ENCODE data around the gene RPAIN. TPM values are rescaled to one million over a fixed set of nuclear protein-coding genes. Genes with fewer than 3 reads are reported as not detected.

Gene RPAIN
- total and polyA plus RNA-seq, 2 of the 8 experiments (the other 6 are each of a cell fraction or from before 2014, with no cell fraction given): 54.5 to 57.7 TPM

- Histone ChIP-seq H3K14ac (ENCODE audit: insufficient read length) (no peak overlapping the region), H2BK5ac (ENCODE audit: low read depth, low read length) (no peak overlapping the region), H2BK20ac (ENCODE audit: low read length) (no peak overlapping the region), H2AFZ (ENCODE audit: low read length) (no peak overlapping the region), H3K56ac (replicated peaks; ENCODE audit: insufficient read length, low read depth, low read length) (no peak overlapping the region), H3K4me3 (ENCODE audit: extremely low read depth in 1 of 4, insufficient read depth in 2 of 4, low read depth in 3 of 4, low read length in 4 of 4) (no peak overlapping the region), H2BK12ac (ENCODE audit: low read depth, low read length) (no peak overlapping the region), H3K27ac (ENCODE audit: low read depth, low read length) (no peak overlapping the region), H3K36me3 (ENCODE audit: control insufficient read depth in 2 of 4, insufficient read depth in 4 of 4, low read length in 3 of 4) (peaks cover 33 to 89% (median 83%) of the 10 kb centered on the region in 4 experiments), H3K4me2 (ENCODE audit: insufficient read depth in 1 of 2, low read depth in 2 of 2, low read length in 2 of 2) (no peak overlapping the region), H4K20me1 (replicated peaks in 1 of 2; ENCODE audit: control insufficient read depth in 1 of 2, insufficient read depth in 2 of 2, low read length in 2 of 2) (peaks cover 2 to 12% of the 10 kb centered on the region in 2 experiments), H3K9ac (replicated peaks in 1 of 4; ENCODE audit: extremely low read depth in 1 of 4, low read depth in 3 of 4, low read length in 3 of 4) (no peak overlapping the region), H2AK5ac (ENCODE audit: low read depth, low read length) (no peak overlapping the region), H3K79me1 (ENCODE audit: low read depth, low read length) (peaks cover 5% of the 10 kb centered on the region; the same call in 1 of the 2 replicates), H3K4ac (replicated peaks; ENCODE audit: insufficient read length, low read depth, low read length) (no peak overlapping the region), H3K79me2 (ENCODE audit: control insufficient read depth in 1 of 2, insufficient read depth in 2 of 2, low read length in 2 of 2) (peaks cover 3% of the 10 kb centered on the region in 2 experiments; a peak in 1 of 4 replicates), H4K8ac (ENCODE audit: extremely low read depth, insufficient read depth, low read length) (no peak overlapping the region), H4K91ac (replicated peaks; ENCODE audit: insufficient read length, low read length) (no peak overlapping the region), H3K23me2 (ENCODE audit: low read depth, low read length) (no peaks in the 10 kb centered on the region), H3K27me3 (replicated peaks in 1 of 4; ENCODE audit: control insufficient read depth in 3 of 4, extremely low read depth in 1 of 4, insufficient read depth in 3 of 4, low read length in 3 of 4) (no peaks in the 10 kb centered on the region), H3K23ac (ENCODE audit: insufficient read length) (no peak overlapping the region), H3K9me3 (ENCODE audit: insufficient read depth in 2 of 2, low read depth in 1 of 2, low read length in 1 of 2) (no peaks in the 10 kb centered on the region), H3K4me1 (replicated peaks in 1 of 4; ENCODE audit: control insufficient read depth in 3 of 4, insufficient read depth in 4 of 4, low read length in 3 of 4) (no peaks in the 10 kb centered on the region), H2BK120ac (replicated peaks; ENCODE audit: low read depth, low read length) (no peak overlapping the region), H2BK15ac (ENCODE audit: low read length) (no peak overlapping the region), H3K18ac (ENCODE audit: extremely low read depth, low read length) (no peak overlapping the region), H4K5ac (ENCODE audit: insufficient read length, low read depth, low read length) (no peak overlapping the region)
- FAIRE-seq (no peak), DNase-seq (ENCODE audit: low read depth in 1 of 2, low spot score in 2 of 2) (no peak)
- CTCF ChIA-PET (ENCODE audit: partially characterized antibody): interaction anchor here (0.6 to 3.1 kb wide), 4 partner anchors 11 to 45 kb away, joined by 3 to 18 read pairs (median 4); partner anchors contain the start of gene C1QBP
- no peak for TF ChIP-seq ZNF274 (IDR thresholded peaks at IDR 0.05; ENCODE audit: borderline replicate concordance, extremely low read depth, low read length)
- no peak for TF ChIP-seq CBX5 (IDR thresholded peaks at IDR 0.05; ENCODE audit: low read depth, low read length)
- 0 out of 3 replicates have a peak, but pooled peaks of 1 of the 2 experiments have one; percentile 32 for TF ChIP-seq POLR2A (IDR thresholded peaks at IDR 0.05; ENCODE audit: control extremely low read depth in 1 of 2, low read depth in 2 of 2, low read length in 2 of 2)
- WGBS, 2 experiments (ENCODE audit: extremely low coverage in 1 of 2, insufficient coverage in 1 of 2, insufficient read length in 1 of 2, insufficient replicate concordance in 2 of 2, low coverage in 1 of 2, low lambda C conversion rate in 2 of 2, missing lambda C conversion rate in 1 of 2): 96% methylated on average over 3 of the region's 3 CpGs; no CpG with 5 or more reads in 1 of the 2 experiments
- POLR2A ChIA-PET (ENCODE audit: partially characterized antibody): interaction anchor here (1.6 to 17.4 kb wide), 5 partner anchors 8 to 42 kb away, joined by 6 to 228 read pairs (median 7); partner anchors contain the start of genes C1QBP, NUP88 and RPAIN
Observed at GRCh38 chr17:5429191-5429887, 9.4 kb downstream of the RPAIN start.

Measured in H1 (cell line).